Middle frontal gyrus (tissue), 1 donor: ENCODE measurements around the gene ABI3.

Experiments used
- DNase-seq: peaks from one replicate; pipeline ENCODE4 v3.0.0-alpha.2; 2015; ENCODE audit warnings: low spot score; ENCODE audit errors: extremely low spot score

The ABI3 gene

DNA sequence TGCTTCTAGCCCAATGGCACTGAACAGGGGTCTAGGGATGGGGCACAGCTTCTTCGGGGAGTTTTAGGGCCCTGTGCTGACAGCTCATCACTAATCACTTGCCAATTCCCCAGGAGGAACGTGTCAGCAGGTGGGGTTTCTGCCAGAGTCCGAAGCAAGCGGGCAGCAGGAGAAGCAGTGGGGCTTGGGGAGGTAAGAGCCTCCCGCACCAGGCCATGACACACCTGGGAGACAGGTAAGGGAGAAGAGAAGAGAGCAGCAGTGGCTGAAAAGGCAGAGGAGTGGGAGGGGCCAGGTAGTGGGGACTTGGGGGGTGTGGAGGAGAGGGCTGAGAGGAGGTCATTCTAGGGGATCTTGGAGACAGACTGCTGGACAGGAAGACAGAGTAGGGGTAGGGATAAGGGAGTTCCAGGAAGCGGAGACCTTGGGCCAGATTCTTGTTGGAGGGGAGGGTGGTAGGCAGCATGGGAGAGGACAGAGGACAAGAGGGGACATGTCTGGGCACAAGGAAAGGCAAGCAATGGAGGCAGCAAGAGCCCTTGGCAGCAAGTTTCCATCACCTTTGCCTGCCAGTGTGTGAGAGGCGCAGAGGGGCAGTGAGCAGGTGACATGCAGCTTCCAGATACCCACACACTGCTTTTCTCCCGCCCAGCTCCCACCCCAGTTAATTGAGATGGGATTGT, 15.2 kb downstream of the ABI3 start:
- DNase-seq = no peak

- no peak for DNase-seq
These were observed 16.4 kb downstream of the ABI3 start for GRCh38 chr17:49226771-49227435.

- DNase-seq = peak; percentile 32
These were observed 17.1 kb downstream of the ABI3 start for GRCh38 chr17:49227436-49228261.

DNA sequence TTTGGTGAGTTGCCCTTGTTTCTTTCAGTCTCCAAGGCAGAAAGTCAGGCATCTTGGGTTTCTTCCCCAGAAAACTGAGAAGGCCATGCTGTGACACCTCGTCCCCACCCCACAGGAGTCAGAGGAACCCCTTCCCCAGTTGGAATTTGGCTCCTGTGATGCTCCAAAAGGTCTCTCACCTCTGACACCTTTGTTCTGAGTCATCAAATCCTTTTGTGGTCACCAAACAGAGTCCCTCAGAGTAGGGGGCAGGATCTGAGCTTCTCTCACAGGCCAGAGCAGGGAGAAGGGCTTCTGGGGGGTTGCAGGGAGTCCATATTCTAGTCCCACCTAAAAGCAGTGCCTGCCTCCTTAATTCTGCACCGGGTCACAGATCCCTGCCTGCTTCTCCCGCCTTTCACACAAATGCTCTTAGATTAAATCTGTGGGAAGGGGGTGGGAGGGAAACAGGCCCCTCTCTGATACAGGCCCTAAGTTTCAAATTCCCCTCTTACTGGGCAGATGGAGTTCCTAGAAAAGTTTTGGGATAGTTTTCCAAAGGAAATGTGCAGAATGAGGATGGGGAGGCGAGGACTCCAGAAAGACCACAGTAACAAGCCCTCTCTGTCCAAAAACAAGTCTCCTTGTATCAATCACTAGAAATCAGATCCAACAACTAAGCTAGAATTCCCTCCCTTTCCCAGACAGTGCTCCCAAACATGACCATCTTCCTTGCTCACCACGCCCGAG, 18.7 kb downstream of the ABI3 start:
- no peak for DNase-seq

- no peak for DNase-seq
These were observed 19.5 kb downstream of the ABI3 start for GRCh38 chr17:49229805-49230600.

DNA sequence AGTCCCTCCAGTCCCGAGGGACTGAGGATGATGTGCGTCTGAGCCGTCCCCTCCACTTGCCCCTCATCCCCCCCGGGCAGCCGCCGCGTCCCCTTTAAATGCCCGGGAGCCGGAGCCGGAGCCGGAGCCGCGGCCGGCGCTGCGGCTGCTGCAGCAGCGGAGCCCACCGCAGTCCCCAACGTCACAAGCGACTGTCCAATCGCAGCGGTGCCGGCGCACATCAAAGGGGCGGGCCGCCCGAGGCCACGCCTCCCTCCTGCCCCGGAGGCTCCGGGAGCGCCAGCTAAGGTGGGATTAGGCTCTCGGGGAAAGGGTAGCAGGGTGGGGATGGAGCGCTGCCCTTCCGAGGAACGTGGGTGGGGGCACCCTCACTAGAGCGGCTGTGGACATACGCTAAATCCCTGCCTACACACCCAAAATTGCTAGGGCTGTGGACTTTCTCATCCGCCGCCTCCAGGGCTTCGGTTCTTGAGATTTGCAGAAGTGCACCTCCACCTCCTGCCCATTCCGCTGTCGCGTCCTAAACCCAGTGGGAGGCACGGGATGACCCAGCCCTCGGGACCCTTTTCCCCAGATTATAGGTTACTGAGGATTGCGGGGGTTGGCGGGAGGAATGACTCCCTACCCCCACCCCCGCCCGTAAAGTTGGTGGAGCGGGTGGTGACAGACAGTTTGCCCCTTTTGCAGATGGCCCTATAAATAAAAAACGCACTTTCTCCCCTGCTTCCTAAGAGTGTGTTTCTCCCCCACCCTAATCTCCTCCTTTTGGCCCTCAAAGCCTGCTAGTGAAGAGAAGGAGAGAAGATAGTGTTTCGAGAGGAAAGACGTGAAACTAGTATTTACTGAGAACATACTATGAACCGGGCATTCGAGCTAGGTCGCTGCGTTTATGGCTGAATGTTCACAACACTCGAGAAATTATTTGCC, 20.4 kb downstream of the ABI3 start, which contains the start of gene PHOSPHO1:
Gene PHOSPHO1 (minus strand): TSS at position 152 of the 927 bp plus-strand sequence. CDS start 4,096 bp downstream, outside the sequence.
- peak; percentile 77 for DNase-seq

GRCh38 chr17:49231563-49231894, 21.0 kb downstream of the ABI3 start:
- no peak for DNase-seq

DNA sequence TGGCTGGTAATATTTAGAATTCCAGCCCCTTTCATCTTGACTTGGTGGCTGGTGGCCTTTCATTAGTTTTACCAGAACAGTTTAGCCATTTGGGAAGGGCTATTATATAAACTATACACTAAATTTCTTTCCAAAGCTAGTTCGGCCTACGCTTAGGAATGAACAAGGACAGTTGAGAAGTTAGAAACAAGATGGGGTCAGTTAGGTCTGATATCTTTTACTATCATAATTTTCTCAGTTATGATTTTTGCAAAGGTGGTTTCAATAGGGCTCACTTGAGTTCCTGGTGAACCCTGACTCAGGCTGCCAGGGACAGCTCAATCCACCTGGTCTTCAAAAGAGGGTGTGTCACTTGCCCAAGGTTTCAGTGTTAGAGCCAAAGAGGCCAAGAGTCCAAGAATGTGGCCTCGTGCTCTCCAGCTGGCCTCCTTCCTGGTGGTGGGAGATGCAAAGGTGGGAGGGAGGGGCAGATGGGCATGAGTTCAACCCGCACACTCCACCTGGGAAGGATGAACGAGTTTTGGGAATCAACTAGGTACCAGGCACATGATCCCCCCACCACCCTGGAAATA, 24.1 kb downstream of the ABI3 start:
- no peak for DNase-seq

DNA sequence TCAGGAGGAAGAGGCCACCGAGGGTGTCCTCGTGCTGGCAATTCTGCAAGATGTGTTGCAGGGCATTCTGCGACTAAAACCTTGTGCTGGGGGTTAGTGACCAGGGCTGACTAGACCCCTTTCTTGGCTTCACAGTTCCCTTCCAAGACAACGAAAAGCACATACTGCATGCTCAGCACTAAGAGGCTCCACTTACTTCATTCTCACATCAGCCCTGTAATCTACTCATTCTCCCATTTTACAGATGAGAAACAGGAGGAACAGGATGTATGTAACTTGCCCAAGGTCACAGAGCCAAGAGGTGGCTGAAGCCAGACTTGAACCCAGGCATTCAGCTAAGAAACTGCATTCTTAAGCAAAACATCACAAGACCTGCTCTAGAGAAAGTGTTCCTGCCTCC, 25.4 kb downstream of the ABI3 start:
- DNase-seq = no peak

DNA sequence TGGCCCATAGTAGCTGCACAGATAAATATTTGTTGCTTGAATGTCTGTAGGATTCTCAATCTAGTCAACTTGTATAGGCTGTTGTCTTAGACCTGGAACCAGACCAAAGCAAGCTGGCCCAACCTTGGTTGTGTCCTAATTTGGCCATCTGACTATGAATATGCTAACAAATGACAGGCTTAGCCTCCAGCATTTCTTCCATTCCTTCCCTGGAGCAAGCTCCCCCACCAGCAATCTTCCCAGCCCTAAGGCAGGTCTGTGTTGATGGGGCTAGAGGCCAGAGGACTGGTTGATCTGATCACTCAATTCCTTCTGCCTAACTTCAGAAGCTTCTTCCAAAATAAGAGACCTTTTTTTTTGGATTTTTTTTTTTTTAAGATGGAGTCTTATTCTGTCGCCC, 29.5 kb downstream of the ABI3 start:
- DNase-seq = no peak

GRCh38 chr17:49240619-49241018, 30.1 kb downstream of the ABI3 start:
- DNase-seq = no peak

DNA sequence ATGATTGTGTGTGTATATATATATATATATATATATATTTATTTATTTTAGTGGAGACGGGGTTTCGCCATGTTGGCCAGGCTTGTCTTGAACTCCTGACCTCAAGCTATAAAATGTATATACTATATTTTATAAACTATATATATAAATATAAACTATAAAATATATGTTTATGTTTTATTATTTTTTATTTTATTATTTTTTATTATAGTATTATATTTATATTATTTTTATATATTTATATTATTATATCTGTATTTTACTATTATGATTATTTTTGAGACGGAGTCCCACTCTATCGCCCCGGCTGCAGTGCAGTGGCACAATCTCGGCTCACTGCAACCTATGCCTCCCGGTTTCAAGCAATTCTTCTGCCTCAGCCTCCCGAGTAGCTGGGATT, 30.5 kb downstream of the ABI3 start:
- DNase-seq = no peak

DNA sequence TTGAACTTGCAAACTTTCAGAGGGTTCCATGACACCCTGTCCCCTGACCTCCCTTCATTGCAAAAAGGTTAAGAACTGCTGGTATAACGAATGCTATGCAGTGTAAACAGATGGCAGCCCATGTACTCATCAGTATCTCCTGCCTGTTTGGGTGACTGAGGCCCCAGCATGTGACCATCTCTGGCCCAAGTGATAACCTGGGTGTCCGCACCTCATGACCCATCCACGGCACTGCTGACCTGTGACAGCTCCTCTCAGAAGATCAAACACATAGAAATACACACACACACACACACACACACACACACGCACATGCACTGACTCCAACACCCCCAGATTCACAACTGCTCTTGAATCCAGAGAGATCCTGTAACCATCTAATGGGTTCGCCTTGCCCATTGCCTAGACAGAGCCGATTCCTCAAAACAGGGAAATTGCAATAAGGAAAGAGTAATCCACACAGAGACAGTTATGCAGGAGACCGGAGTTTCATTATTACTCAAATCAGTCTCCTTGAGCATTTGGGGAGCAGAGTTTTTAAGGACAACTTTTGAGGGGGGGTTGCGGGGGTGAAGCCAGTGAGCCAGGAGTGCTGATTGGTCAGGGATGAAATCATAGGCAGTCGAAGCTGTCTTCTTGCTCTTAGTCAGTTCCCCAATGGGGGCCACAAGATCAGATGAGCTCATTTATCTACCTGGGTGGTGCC, 31.3 kb downstream of the ABI3 start:
- no peak for DNase-seq

DNA sequence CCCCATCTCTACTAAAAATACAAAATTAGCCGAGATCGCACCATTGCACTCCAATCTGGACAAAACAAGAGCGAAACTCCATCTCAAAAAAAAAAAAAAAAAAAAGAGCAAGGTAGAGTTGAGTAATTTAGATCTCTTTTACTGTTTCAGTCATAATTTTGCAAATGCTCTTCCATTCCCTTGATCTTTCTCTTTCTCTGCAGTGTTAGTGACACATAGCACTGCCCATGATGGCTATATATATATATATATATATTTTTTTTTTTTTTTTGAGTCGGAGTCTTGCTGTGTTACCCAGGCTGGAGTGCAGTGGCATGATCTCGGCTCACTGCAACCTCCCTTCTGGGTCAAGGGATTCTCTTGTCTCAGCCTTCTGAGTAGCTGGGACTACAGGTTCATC, 32.3 kb downstream of the ABI3 start:
- DNase-seq = no peak

DNA sequence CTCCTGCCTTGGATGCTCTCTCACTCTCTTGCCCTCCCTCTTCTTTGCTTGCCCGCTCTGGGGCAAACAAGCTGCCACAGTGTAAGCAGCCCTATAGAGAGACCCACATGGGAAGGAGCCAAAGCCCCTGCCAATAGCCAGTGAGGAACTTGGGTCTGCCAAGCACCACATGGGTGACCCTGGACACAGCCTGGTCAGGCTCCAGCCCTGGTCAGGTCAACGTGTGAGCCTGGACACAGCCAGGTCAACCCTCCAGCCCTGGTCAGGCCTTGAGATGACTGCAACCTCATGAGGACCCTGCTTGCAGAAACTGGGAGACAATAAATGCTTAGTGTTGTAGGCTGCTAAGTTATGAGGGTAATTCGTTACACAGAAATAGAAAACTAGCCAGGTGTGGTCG, 34.3 kb downstream of the ABI3 start:
- DNase-seq = no peak

DNA sequence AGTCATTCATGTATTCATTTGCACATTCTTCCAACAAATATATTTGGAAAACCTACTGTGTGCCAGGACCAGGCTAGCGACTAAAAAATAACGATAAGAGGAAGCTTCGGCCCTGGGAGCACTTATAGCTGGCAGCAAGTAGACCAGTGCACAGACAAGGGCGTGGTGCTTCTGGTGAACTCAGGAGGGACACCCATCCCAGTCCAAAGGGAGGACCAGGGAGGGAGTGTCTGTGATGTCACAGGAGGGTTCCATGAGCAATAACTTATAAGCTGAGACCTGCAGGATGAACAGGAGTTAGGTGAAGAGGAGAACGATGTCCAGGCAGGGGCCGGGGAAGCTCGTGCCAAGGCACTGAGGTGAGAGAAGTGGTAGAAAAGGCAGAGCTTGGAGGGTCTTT, 37.4 kb downstream of the ABI3 start:
- no peak for DNase-seq

DNA sequence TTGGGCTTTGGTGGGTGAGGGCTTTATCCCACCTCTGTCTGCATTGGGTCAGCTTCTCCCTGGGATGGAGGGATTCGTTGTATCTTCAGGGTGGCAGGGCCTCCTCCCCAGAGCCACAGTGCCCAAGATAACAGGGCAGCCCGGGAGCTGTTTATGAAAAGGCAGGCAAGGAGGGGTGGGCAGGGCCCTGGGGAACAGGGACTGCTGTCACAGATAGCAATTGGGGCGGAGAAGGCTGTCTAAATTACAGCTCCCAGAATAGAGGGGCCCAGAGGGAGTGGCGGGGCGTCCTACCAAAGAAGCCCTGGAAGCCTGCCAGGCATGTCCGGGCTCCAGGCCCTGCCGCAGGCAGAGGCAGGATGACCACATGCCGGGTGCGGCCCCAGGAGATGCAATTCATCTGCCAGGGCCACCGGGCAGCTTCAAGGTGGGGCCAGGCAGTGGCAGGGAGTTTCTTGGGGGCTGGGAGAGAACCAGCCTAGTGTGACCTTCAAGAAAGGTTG, 38.8 kb downstream of the ABI3 start:
- no peak for DNase-seq

- no peak for DNase-seq
These were observed 39.5 kb downstream of the ABI3 start for GRCh38 chr17:49249890-49250522.
